ENCODE results near the gene LAMA5. TPM values are rescaled to one million over a fixed set of nuclear protein-coding genes. Genes with fewer than 3 reads are reported as not detected.

LAMA5 gene
- polyA plus RNA-seq, 2 of the 4 experiments (the other 2 are of a cell fraction), result 20.4 to 196 TPM

DNA sequence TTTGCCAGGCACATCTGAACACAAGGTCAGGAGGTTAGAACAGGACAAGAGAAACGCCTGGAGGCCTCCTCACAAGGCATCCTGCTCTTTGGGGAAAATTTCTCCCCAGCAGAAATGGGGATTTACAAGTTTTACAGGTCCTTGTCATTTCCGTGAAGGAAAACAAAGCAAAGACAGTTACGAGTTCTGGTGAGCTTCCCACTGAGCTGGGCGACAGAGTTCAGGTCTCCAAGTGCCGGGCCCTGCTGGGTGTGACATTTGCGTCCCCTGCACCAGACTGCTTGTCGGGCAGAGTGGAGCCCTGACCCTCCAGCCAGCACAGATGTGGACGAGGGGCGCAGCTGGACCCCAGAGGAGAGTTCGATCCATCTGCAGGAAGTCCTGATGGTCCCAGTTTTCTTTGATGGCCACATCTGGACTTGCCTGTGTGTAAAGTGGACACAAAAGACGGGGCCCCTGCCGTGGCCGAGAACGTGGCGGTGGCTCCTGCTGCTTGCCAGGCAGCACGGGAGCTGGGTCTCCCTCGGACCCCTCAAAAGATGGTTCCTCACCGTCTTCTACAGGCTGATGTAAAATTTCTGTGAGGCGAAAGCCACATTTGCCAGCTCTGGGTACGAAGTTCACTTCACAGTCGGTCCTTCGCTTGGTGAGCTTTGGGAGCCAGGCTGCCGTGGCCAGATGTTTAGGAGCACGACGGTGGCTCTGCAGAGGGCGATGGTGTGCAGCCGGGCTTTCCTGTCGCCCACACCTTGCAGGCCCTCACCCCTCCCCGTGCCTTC, 69.5 kb downstream of the LAMA5 start:
- no peaks in the 10 kb centered on the region for H3K9me3 ChIP-seq
- H3K27ac ChIP-seq, result no peak overlapping the region
- DNase-seq (ENCODE audit: low read depth in 1 of 2, low spot score in 1 of 2) (no peak), FAIRE-seq (no peak), ATAC-seq (no peak)
- WGBS (ENCODE audit: missing lambda C conversion rate), result 88% methylated on average over 29 of the region's 29 CpGs
- H3K4me1 ChIP-seq, result no peaks in the 10 kb centered on the region
- no peak overlapping the region for H3K4me2 ChIP-seq
- TF ChIP-seq EHMT2 (IDR thresholded peaks at IDR 0.05; ENCODE audit: low read depth) (no peak), JUNB (IDR thresholded peaks at IDR 0.05) (no peak), SMC3 (IDR thresholded peaks at IDR 0.05) (no peak), NPAS2 (CRISPR knock-in tag; IDR thresholded peaks at IDR 0.05; ENCODE audit: borderline replicate concordance) (no peak), GATA3 (IDR thresholded peaks at IDR 0.05; ENCODE audit: borderline replicate concordance) (no peak), RARB (CRISPR knock-in tag; IDR thresholded peaks at IDR 0.05) (no peak), SREBF2 (IDR thresholded peaks at IDR 0.05) (no peak), ATOH8 (CRISPR knock-in tag; IDR thresholded peaks at IDR 0.05; ENCODE audit: low read depth) (no peak), EHF (CRISPR knock-in tag; IDR thresholded peaks at IDR 0.05) (no peak), CBX8 (IDR thresholded peaks at IDR 0.05) (no peak), HES2 (IDR thresholded peaks at IDR 0.05) (no peak), CHD4 (IDR thresholded peaks at IDR 0.05; ENCODE audit: borderline replicate concordance) (no peak), JUN (IDR thresholded peaks at IDR 0.05) (no peak), KDM5A (IDR thresholded peaks at IDR 0.05) (no peak)
- TF ChIP-seq, protein P1, sequence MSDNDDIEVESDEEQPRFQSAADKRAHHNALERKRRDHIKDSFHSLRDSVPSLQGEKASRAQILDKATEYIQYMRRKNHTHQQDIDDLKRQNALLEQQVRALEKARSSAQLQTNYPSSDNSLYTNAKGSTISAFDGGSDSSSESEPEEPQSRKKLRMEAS (IDR thresholded peaks at IDR 0.05), result no peak
- TF ChIP-seq, protein P2, sequence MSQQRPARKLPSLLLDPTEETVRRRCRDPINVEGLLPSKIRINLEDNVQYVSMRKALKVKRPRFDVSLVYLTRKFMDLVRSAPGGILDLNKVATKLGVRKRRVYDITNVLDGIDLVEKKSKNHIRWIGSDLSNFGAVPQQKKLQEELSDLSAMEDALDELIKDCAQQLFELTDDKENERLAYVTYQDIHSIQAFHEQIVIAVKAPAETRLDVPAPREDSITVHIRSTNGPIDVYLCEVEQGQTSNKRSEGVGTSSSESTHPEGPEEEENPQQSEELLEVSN (IDR thresholded peaks at IDR 0.05; ENCODE audit: borderline replicate concordance, low read depth), result no peak
- POLR2A ChIA-PET, result no interaction called here
- no peak overlapping the region for H3K4me3 ChIP-seq
- CTCF ChIA-PET, result interaction anchor here (2.4 to 6.9 kb wide), 2 partner anchors 66 to 85 kb away, joined by 5 to 59 read pairs; no protein-coding TSS in a partner anchor

DNA sequence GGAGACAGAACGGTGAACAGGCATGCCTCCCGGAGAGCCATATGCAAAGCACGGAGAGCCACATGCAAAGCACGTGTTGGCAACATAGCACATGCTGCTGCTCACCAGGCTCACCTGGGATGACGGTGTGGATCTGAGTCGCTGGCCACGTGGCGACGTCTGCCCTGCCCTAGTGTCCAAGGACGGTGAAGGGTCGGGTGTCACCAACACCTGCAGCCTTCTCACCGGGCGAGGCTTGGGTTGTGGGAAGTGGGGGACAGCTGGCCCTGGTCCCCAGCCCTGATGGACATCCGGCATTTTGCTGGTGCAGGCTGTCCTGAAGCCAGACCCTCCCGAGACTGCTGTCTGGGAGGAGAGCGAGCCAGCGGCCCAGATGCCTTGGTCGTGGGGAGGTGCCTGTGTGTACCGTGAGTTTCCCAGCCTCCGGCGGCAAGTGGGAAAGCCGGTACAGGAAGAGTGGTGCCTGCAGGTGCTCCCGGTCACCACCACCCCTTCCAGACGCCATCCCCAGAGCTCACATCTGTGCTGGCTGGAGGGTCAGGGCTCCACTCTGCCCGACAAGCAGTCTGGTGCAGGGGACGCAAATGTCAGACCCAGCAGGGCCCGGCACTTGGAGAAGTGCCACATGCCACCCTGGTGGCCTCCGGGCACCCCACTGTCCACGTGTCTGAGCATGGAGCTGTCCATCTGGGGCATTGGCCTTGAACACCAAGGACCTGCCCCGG, 70.2 kb downstream of the LAMA5 start:
- no peak overlapping the region for H3K4me3 ChIP-seq
- ChIA-PET CTCF (interaction anchor here (1.4 to 6.9 kb wide), 3 partner anchors 66 to 114 kb away, joined by 4 to 59 read pairs (median 5); no protein-coding TSS in a partner anchor), POLR2A (no interaction called here)
- ATAC-seq (no peak), DNase-seq (ENCODE audit: low read depth in 1 of 2, low spot score in 1 of 2) (no peak), FAIRE-seq (no peak)
- H3K4me1 ChIP-seq, result no peaks in the 10 kb centered on the region
- no peak overlapping the region for H3K27ac ChIP-seq
- no peaks in the 10 kb centered on the region for H3K9me3 ChIP-seq
- TF ChIP-seq ZC3H11A (IDR thresholded peaks at IDR 0.05), result no peak
- no peak for TF ChIP-seq TFCP2L1 (CRISPR knock-in tag; IDR thresholded peaks at IDR 0.05)
- TF ChIP-seq POLR2AphosphoS2 (conservative IDR thresholded peaks at IDR 0.05; ENCODE audit: low read length), result no peak
- no peak for TF ChIP-seq TP53 (CRISPR knock-in tag; IDR thresholded peaks at IDR 0.05)
- TF ChIP-seq, protein P3, sequence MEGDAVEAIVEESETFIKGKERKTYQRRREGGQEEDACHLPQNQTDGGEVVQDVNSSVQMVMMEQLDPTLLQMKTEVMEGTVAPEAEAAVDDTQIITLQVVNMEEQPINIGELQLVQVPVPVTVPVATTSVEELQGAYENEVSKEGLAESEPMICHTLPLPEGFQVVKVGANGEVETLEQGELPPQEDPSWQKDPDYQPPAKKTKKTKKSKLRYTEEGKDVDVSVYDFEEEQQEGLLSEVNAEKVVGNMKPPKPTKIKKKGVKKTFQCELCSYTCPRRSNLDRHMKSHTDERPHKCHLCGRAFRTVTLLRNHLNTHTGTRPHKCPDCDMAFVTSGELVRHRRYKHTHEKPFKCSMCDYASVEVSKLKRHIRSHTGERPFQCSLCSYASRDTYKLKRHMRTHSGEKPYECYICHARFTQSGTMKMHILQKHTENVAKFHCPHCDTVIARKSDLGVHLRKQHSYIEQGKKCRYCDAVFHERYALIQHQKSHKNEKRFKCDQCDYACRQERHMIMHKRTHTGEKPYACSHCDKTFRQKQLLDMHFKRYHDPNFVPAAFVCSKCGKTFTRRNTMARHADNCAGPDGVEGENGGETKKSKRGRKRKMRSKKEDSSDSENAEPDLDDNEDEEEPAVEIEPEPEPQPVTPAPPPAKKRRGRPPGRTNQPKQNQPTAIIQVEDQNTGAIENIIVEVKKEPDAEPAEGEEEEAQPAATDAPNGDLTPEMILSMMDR (IDR thresholded peaks at IDR 0.05), result no peak
- WGBS (ENCODE audit: missing lambda C conversion rate), result 89% methylated on average over 27 of the region's 30 CpGs
- H3K4me2 ChIP-seq, result no peak overlapping the region

Data from A549 (cell line).